Effector memory CD4-positive, alpha-beta T cell (primary cell): Measurements from ENCODE around the gene FBRSL1.
"Not testable (repeated sequence)": the region's sequence is repeated elsewhere in the genome, so short reads cannot be mapped to it uniquely, and the experiment has no call there.

Experiments used
- DNase-seq, 3 donors: peaks; one replicate each; pipeline ENCODE4 v3.0.0-alpha.2; 2020
- H3K27ac ChIP-seq: 2 replicates; pipeline ENCODE4 v1.7.0; 2013; ENCODE audit warnings: mild to moderate bottlenecking, low read length, moderate library complexity; ENCODE audit not compliant: insufficient read depth, poor library complexity, severe bottlenecking
- H3K27me3 ChIP-seq: replicated peaks from 2 replicates; pipeline ENCODE4 v1.7.0; 2013; ENCODE audit warnings: mild to moderate bottlenecking, low read length; ENCODE audit not compliant: insufficient read depth, control insufficient read depth, poor library complexity, severe bottlenecking
- H3K36me3 ChIP-seq: 2 replicates; pipeline ENCODE4 v1.7.0; 2013; ENCODE audit warnings: mild to moderate bottlenecking, low read length, moderate library complexity; ENCODE audit not compliant: control insufficient read depth, insufficient read depth
- H3K4me1 ChIP-seq: 2 replicates; pipeline ENCODE4 v1.7.0; 2013; ENCODE audit warnings: low read length, mild to moderate bottlenecking; ENCODE audit not compliant: control insufficient read depth, insufficient read depth, poor library complexity, severe bottlenecking
- H3K4me3 ChIP-seq: 2 replicates; pipeline ENCODE4 v1.7.0; 2013; ENCODE audit warnings: low read length, low read depth, mild to moderate bottlenecking; ENCODE audit not compliant: insufficient read depth, poor library complexity, severe bottlenecking
- H3K9me3 ChIP-seq: 2 replicates; pipeline ENCODE4 v1.7.0; 2013; ENCODE audit warnings: mild to moderate bottlenecking, low read length, moderate library complexity; ENCODE audit not compliant: control insufficient read depth

FBRSL1 gene

GRCh38 chr12:132471011-132471857 lies 18.7 kb upstream of the FBRSL1 start:
- Histone ChIP-seq H3K4me3 (no peak overlapping the region), H3K9me3 (no peaks in the 10 kb centered on the region), H3K4me1 (peaks cover 16% of the 10 kb centered on the region), H3K36me3 (no peaks in the 10 kb centered on the region), H3K27me3 (no peaks in the 10 kb centered on the region), H3K27ac (no peak overlapping the region)
- DNase-seq: no peak

- H3K9me3 ChIP-seq: no peaks in the 10 kb centered on the region
- H3K4me3 ChIP-seq: no peak overlapping the region
- H3K36me3 ChIP-seq: no peaks in the 10 kb centered on the region
- peaks cover 22% of the 10 kb centered on the region for H3K4me1 ChIP-seq
- DNase-seq: no peak
- no peaks in the 10 kb centered on the region for H3K27me3 ChIP-seq
- H3K27ac ChIP-seq: no peak overlapping the region
Measured at GRCh38 chr12:132471858-132472255, 18.1 kb upstream of the FBRSL1 start.

DNA sequence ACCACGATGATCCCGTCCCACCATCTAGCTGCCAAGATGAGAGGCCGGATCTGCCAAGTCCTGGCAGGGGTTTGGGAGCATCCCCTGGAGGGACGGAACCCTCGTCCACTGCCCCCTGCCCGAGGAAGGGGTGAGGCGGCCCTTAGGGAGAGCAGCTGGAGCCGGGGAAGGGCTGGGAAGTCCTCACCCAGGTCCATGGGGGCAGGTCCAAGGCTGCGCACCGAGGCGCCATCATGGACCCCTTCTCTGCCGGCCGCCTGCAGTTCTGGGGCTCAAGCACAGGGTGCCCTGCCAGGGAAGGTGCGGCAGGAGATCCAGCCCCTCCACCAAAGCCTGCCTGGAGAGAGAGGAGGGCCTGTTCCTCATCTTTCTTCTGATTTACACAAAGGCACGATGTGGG lies 17.6 kb upstream of the FBRSL1 start:
- H3K4me1 ChIP-seq: peaks cover 25% of the 10 kb centered on the region
- no peak for DNase-seq
- no peak overlapping the region for H3K4me3 ChIP-seq
- no peak overlapping the region for H3K27ac ChIP-seq
- H3K27me3 ChIP-seq: no peaks in the 10 kb centered on the region
- H3K9me3 ChIP-seq: no peaks in the 10 kb centered on the region
- no peaks in the 10 kb centered on the region for H3K36me3 ChIP-seq

GRCh38 chr12:132474237-132474741 lies 15.7 kb upstream of the FBRSL1 start:
- DNase-seq: peak; percentile 27 to 43 (median 37)
- H3K4me3 ChIP-seq: no peak overlapping the region

GRCh38 chr12:132474799-132475303 lies 15.1 kb upstream of the FBRSL1 start:
- H3K4me3 ChIP-seq, H3K36me3 ChIP-seq, H3K27me3 ChIP-seq, H3K9me3 ChIP-seq, H3K27ac ChIP-seq: not testable (repeated sequence)
- peaks cover 17% of the 10 kb centered on the region for H3K4me1 ChIP-seq
- peak in 1 of 3 donors; percentile 23 for DNase-seq

More at GRCh38 chr12:132474237-132474741, 15.7 kb upstream of the FBRSL1 start:
- Histone ChIP-seq H3K27me3 (no peaks in the 10 kb centered on the region), H3K4me1 (peaks cover 23% of the 10 kb centered on the region), H3K27ac (no peak overlapping the region), H3K36me3 (no peaks in the 10 kb centered on the region), H3K9me3 (no peaks in the 10 kb centered on the region)

DNA sequence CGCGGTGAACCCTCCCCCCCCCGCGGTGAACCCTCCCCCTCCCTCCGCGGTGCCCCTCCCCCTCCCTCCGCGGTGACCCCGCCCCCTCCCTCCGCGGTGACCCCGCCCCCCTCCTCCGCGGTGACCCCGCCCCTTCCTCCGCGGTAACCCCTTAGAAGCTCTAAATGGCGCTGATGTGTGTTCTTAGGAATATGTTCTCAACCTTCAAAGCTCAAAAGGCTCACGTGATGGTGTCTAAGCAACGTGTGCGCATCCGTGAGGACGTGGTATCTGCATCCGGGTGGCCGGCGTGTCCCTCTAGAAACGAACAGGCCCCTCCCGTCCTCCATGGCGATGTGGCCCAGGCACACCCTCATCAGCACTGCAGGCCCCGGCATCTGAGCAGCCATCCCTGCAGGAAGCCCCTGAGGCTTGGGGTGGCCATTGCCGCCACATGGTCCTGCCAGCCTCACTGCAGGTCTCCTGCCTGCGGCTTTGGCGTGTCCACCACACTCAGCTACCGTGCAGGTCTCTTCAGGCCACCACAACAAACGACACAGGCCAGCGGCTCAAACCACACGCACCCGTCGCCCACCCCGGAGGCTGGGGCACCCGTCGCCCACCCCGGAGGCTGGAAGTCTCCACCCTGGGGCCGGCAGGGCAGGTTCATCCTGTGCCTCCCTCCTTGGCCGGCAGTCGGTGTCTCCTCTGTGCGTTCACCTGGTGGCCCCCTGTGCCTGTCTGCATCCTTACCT lies 14.5 kb upstream of the FBRSL1 start:
- Histone ChIP-seq H3K9me3 (no peaks in the 10 kb centered on the region), H3K27me3 (no peaks in the 10 kb centered on the region), H3K4me3 (no peak overlapping the region), H3K4me1 (peaks cover 17% of the 10 kb centered on the region), H3K27ac (no peak overlapping the region), H3K36me3 (no peaks in the 10 kb centered on the region)
- peak in 2 of 3 donors; percentile 29 to 37 for DNase-seq

DNA sequence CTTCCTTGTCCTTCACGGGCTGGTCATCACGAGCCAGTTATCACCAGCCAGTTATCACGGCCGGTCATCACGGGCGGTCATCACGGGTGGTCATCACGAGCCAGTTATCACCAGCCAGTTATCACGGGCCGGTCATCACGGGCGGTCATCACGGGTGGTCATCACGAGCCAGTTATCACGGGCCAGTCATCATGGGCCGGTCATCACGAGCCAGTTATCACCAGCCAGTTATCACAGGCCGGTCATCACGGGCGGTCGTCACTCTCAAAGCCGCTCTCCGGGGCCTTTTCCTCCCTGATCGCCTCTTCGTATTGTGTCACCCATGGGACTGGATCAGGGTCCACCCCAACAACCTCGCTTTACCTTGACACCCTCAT lies 13.9 kb upstream of the FBRSL1 start:
- Histone ChIP-seq H3K27ac (no peak overlapping the region), H3K27me3 (no peaks in the 10 kb centered on the region), H3K36me3 (no peaks in the 10 kb centered on the region), H3K9me3 (no peaks in the 10 kb centered on the region), H3K4me3 (no peak overlapping the region), H3K4me1 (peaks cover 17% of the 10 kb centered on the region)
- DNase-seq: no peak

DNA sequence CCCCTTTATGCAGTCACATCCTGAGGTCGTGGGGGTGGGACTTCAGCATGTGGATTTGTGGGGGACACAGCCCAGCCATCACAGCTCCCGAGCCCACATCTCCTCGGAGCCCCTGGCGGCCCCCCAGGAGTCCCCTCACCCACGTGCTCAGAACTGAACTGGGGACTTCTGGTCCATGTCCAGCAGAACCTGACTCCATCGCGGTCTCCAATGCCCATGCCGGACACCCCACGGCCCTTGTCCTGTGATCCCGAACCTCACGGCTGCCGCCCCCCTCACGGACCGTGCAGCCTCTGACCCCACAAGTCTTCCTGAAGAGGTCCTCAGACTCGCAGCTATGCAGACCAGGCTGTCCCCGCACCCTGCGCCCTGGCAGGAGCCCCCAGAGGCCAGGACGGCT lies 13.5 kb upstream of the FBRSL1 start:
- H3K9me3 ChIP-seq: no peaks in the 10 kb centered on the region
- no peaks in the 10 kb centered on the region for H3K36me3 ChIP-seq
- no peak overlapping the region for H3K4me3 ChIP-seq
- no peak for DNase-seq
- H3K27me3 ChIP-seq: no peaks in the 10 kb centered on the region
- H3K4me1 ChIP-seq: peaks cover 17% of the 10 kb centered on the region
- H3K27ac ChIP-seq: no peak overlapping the region

DNA sequence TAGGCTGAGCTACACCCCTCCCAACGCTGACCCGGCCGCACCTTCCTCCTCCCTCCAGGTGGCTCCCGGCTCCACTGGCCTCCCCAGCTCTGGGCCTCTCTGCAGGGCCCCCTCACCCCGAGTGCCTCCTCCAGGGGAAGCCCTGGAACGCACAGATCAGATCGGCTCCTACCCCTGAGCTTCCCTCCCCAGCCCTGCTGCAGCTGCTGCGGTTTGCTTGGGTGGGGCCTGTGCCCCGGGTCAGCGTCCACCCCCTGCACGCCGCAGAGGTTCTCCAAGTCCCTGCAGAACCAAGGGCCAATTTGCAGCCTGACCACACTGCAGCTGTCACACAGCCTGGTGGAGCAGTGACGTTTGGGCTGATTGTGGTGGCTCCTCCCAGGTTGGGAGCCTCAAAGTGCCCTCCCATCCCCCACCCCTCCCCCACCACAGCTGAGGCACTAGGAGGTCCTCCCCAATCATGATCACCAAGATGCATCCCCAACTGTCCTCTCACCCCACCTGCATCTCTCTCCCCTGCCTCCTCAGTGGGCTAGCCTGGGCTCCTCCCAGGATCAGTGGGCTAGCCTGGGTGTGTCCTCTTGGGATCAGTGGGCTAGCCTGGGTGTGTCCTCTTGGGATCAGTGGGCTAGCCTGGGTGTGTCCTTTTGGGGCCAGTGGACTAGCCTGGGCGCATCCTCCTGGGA lies 12.8 kb upstream of the FBRSL1 start:
- no peak overlapping the region for H3K4me3 ChIP-seq
- no peaks in the 10 kb centered on the region for H3K27me3 ChIP-seq
- DNase-seq: no peak
- no peaks in the 10 kb centered on the region for H3K9me3 ChIP-seq
- no peaks in the 10 kb centered on the region for H3K36me3 ChIP-seq
- no peak overlapping the region for H3K27ac ChIP-seq
- H3K4me1 ChIP-seq: peaks cover 17% of the 10 kb centered on the region
